HG03460 (cell line): ENCODE data around the gene ARHGAP33.

Experiments used
- ATAC-seq: cut with Tn5 transposase; IDR thresholded peaks from one replicate; pipeline ENCODE4 v1.9.1; 2021; ENCODE audit not compliant: unreplicated experiment

ARHGAP33 gene

DNA sequence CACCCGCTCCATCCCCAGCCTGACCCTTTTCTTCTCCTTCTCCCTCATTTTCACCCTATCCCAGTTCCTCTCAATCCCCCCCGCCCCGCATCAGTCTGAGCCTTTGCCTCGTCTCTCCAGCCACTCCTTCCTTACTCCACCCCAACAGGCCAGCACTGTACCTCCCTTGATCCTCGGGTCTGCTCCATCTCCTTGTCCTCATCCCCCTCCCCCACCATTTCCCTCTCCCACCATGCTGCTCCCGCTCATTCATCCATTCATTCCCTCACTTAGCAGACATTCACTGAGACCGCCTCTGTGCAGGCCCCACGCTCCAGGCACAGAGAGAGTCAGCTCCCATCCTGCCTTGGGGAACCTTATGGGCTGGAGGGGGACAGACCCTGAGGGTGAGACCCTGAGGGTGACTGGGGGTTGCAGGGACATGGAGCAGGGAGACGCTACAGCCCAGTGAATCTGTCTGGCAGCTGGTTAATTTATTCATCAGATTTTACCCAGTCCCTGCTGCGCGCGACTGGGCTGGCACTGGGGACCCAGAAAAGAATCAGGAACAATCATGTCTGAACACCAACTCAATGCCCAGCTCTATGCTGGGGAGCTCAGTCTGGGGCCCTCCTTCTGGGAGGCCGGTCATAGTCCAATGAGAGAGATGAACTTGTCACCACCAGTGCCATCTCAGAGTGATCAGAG lies 881 bp downstream of the ARHGAP33 start:
- ATAC-seq = no peak

DNA sequence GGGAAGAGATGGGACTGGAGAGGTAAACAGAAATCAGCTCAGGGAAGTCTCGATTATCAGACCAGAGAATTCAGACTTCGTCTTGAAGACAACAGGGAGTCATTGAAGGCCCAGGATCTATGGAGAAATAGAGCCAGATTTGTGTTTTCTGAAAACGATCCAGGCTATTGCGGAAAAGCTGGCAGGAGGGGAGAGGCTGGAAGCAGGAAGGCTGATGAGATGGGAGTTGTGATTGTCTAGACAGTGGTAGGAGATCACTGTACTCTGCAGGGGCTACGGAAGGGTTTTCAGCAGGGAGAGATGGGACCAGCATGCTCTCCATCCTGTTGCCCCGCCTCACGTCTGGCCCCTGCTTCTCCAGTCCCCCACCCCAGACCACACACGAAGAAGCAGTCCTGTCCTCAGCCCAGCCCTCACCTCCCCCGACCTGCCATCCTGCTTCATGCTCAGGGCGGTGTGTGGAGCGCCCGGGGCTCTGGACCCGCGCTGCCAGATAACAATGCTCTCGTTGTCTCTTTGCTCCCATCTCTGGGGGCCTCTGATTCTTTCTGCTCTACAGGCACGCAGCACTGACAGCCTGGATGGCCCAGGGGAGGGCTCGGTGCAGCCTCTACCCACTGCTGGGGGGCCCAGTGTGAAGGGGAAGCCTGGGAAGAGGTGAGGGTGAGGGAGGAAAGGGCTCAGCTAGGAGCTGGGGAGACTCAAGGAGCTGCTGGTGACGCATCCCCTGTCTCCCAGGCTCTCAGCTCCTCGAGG lies 1.9 kb downstream of the ARHGAP33 start:
- ATAC-seq = no peak

DNA sequence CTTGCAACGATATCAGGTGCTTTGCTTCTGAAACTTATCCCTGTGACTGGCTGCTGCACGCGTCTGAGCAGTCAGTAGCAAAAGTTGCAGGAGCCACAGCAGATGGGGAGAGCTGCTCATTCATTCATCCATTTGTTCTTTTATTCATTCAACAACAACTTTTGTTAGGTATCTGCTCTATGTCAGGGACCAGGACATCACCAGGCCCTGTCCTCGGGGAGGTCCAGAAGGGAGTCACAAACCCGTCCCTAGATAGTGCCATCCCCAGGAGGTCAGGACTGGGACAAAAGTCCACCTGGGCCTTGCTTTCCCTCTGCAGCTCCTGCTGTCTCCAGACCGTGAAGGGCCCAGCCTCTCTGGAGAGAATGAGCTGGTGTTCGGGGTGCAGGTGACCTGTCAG lies 2.6 kb downstream of the ARHGAP33 start:
- ATAC-seq = no peak

DNA sequence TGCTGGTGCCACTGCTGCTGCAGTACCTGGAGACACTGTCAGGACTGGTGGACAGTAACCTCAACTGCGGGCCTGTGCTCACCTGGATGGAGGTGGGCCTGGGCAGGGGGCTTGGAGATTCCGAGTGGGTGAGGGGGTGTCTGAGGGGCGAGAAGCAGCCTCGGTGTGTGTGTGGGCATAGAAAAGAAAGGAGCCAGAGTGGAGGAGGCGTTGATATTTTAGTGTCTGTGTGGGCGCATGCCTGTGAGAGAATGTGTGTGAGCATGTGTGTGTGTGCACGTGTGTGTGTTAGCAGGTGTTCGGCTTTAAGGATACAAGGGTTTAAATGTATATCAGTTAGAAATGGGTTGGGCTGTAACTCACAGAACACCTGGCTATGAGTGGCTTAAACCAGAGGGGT lies 3.7 kb downstream of the ARHGAP33 start:
- no peak for ATAC-seq

DNA sequence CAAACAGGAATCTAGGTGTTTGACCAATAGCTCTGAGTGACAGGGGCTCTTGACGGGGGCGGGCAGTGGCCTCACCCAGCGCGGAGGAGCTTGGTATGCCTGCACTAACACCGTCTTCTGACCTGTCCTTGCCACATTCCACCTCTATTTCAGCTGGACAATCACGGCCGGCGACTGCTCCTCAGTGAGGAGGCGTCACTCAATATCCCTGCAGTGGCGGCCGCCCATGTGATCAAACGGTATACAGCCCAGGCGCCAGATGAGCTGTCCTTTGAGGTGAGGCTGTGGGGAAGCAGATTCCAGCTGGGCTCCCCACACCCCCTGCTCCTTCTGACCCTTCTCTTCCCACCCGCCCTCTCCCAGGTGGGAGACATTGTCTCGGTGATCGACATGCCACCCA lies 4.7 kb downstream of the ARHGAP33 start:
- no peak for ATAC-seq

DNA sequence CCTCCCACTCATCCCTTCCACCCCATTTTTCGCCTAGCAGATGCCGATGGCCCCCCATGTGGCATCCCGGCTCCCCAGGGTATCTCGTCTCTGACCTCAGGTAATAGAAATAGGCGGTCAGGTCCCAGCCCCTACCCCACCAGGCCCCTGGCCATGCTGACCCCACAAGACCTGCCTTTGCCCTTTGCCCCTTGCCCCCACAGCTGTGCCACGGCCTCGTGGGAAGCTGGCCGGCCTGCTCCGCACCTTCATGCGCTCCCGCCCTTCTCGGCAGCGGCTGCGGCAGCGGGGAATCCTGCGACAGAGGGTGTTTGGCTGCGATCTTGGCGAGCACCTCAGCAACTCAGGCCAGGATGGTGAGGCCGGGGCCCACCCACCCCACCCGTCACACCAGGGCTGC lies 5.4 kb downstream of the ARHGAP33 start:
- no peak for ATAC-seq

DNA sequence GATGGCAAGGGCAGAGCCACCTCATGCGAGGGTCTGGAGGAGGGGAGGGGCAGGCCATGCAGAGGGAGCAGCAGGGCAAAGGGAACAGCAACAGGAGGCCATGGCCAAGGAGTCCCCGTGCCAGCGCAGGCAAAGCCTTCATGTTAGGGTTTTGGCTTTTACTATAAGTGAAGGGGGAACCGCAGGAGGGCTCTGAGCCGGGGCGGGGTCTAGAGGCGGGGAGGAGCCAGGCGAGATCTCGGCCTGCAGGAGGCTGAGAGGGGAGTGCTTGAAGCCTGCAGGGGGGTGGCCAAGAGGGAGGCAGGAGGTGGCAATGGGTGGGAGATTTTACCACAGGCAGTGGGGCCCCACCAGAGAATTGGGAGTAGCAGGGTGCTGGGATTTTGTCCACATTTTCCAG lies 6.3 kb downstream of the ARHGAP33 start:
- no peak for ATAC-seq

DNA sequence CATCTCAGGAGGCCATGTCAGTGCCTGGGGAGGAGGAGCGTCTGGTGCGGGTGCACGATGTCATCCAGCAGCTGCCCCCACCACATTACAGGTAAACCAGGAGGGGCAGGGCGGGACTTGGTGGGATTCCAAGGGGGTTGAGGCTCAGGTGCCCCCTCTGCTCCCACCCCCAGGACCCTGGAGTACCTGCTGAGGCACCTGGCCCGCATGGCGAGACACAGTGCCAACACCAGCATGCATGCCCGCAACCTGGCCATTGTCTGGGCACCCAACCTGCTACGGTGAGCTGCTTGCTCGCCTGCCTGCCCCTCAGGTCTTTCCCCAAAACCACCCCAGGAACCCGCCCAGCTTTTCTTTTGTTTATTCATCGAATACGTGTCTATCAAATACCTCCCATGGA lies 7.2 kb downstream of the ARHGAP33 start:
- ATAC-seq = no peak

DNA sequence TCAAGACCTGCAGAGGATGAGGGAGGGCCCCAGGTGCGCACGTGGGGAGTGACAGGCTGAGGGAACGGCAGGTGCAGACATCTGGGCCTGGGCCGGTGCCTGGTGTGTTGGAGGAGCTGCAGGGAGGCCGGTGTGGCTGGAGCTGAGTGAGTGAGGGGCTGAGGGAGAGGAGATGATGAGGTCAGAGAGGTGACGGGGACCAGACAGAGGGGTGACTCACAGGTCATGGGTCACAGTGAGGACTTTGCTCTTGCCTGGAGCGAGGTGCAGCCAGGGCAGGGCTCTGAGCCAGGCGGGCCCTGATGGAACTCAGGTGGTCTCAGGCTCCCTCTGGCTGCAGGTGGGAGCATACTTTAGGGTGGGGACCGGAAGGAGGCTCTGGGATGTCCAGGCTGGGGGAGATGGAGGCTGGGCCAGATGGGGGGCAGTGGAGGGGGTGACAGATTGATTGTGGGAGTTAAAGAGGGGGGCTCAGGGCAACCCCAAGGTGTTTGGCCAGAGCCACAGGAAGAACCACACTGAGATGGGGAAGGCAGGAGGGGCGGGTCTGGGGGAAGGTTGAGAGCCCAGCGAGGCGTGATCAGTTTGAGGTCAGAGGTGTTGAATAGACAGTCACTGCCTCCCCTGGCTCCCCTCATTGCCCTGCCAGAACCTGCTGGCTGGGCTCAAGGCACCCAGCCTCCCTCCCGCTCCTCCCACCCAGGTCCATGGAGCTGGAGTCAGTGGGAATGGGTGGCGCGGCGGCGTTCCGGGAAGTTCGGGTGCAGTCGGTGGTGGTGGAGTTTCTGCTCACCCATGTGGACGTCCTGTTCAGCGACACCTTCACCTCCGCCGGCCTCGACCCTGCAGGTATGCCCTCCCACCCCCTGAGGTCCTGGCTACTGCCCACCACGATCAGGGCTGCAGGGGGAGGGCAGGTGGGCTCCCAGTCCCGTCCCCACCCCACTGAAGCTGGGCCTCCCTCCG lies 8.4 kb downstream of the ARHGAP33 start:
- no peak for ATAC-seq

DNA sequence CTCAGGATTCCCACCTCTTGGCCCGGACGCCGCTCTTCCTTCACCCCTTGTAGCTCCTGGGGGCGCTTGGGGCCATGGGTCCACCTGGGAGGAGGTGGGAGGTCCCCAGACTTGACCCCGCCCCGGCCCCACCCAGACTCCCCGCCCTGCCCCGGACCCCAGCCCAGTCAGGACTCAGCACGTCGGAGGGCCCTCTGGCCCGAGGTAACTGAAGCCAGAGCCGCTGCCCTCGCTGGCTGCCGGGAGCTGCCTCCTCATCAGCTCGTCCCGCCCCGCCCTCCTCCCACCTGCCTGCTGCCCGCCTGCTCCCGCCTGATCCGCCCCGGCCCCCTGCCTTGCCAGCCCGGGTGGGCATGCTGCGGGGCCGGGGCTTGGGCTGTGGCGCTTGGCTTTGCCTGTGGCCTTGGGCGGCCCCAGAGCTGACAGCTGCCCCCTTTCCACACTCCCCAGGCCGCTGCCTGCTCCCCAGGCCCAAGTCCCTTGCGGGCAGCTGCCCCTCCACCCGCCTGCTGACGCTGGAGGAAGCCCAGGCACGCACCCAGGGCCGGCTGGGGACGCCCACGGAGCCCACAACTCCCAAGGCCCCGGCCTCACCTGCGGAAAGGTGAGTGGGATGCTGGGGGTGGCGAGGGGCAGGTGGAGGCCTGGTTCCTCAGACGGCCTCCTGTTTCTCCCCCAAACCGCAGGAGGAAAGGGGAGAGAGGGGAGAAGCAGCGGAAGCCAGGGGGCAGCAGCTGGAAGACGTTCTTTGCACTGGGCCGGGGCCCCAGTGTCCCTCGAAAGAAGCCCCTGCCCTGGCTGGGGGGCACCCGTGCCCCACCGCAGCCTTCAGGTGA lies 9.4 kb downstream of the ARHGAP33 start:
- no peak for ATAC-seq

DNA sequence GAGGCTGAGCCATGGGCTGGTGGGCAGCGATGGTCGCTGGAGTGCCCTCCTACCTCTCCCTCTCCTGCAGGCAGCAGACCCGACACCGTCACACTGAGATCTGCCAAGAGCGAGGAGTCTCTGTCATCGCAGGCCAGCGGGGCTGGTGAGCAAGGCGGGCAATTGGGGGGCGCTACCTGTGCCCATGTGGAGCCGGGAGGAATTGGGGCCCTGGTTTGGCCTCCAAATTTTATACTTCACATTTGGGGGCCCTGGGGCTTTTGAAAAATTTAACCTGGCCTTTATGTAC lies 9.9 kb downstream of the ARHGAP33 start:
- ATAC-seq = no peak

DNA sequence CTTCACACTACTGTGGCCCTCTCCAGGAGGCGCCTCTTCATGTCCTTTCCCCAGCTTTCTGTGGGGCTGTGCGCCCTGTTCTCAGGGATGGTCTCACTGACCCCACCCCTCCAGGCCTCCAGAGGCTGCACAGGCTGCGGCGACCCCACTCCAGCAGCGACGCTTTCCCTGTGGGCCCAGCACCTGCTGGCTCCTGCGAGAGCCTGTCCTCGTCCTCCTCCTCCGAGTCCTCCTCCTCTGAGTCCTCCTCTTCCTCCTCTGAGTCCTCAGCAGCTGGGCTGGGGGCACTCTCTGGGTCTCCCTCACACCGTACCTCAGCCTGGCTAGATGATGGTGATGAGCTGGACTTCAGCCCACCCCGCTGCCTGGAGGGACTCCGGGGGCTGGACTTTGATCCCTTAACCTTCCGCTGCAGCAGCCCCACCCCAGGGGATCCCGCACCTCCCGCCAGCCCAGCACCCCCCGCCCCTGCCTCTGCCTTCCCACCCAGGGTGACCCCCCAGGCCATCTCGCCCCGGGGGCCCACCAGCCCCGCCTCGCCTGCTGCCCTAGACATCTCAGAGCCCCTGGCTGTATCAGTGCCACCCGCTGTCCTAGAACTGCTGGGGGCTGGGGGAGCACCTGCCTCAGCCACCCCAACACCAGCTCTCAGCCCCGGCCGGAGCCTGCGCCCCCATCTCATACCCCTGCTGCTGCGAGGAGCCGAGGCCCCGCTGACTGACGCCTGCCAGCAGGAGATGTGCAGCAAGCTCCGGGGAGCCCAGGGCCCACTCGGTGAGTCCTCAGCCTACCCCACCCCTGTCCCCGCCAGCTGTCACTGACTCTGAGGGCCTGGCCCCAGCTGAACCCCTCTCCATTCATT lies 11.2 kb downstream of the ARHGAP33 start:
- no peak for ATAC-seq

DNA sequence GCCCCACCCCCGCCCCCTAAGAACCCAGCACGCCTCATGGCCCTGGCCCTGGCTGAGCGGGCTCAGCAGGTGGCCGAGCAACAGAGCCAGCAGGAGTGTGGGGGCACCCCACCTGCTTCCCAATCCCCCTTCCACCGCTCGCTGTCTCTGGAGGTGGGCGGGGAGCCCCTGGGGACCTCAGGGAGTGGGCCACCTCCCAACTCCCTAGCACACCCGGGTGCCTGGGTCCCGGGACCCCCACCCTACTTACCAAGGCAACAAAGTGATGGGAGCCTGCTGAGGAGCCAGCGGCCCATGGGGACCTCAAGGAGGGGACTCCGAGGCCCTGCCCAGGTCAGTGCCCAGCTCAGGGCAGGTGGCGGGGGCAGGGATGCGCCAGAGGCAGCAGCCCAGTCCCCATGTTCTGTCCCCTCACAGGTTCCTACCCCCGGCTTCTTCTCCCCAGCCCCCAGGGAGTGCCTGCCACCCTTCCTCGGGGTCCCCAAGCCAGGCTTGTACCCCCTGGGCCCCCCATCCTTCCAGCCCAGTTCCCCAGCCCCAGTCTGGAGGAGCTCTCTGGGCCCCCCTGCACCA lies 11.9 kb downstream of the ARHGAP33 start:
- ATAC-seq = no peak

DNA sequence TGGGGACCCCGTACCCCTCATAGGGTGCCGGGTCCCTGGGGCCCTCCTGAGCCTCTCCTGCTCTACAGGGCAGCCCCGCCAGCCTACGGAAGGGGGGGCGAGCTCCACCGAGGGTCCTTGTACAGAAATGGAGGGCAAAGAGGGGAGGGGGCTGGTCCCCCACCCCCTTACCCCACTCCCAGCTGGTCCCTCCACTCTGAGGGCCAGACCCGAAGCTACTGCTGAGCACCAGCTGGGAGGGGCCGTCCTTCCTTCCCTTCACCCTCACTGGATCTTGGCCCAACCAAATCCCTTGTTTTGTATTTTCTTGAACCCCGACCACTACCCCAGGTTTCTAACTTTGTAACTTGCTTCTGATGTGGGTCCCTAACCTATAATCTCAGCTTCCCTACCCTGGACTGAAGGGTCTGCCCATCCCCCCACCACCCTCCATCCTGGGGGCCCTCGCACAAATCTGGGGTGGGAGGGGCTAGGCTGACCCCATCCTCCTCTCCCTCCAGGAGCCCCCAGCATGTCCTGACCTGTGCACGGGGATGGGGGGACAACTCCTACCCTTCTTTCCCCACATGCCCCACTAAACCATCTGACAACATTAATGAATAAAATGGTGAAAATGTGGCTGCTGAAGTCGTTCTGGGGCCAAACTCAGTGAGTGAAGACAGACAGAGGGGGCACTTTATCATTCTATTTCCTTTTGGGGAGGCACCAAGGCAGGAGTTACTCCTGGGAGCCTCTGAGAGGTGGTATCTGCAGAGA lies 13.0 kb downstream of the ARHGAP33 start:
- ATAC-seq = no peak

DNA sequence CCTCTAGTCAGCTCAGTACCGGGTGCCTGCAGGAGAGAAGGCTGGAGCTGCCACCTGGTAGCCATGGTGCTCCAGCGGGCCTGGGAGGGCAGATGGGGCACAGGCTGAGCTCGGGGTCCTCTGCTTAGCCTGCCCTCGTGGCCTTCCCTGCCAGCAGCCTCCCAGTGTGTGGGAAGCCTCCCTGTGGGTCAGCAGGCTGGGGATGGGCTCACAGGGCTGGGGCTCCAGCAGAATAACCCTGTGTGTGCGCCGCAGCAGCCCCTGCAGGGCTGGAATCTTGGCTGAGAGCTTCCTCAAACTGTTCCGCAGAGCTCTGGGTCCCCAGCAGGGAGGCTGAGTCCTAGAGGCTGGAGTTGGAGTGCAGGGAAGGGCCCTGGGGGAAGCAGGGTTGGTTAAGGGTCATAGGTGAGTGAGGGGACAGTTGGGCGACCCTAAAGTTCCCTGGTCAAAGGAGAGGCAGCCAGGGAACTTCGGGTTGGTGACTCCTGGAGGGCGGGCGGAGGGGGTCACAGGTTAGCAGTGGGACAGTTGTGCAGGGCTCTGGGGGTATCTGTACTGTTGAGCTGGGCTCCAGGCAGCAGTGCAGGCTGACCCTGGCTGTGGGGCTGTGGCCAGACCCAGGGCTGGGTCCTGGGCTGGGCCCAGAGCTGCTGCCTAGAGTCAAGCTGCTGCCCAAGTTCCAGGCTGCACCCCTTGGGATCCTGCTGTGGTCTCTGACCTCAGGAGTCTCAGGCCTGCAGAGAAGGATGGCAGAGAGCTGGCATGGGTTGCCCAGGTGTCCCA lies 14.0 kb downstream of the ARHGAP33 start:
- no peak for ATAC-seq

DNA sequence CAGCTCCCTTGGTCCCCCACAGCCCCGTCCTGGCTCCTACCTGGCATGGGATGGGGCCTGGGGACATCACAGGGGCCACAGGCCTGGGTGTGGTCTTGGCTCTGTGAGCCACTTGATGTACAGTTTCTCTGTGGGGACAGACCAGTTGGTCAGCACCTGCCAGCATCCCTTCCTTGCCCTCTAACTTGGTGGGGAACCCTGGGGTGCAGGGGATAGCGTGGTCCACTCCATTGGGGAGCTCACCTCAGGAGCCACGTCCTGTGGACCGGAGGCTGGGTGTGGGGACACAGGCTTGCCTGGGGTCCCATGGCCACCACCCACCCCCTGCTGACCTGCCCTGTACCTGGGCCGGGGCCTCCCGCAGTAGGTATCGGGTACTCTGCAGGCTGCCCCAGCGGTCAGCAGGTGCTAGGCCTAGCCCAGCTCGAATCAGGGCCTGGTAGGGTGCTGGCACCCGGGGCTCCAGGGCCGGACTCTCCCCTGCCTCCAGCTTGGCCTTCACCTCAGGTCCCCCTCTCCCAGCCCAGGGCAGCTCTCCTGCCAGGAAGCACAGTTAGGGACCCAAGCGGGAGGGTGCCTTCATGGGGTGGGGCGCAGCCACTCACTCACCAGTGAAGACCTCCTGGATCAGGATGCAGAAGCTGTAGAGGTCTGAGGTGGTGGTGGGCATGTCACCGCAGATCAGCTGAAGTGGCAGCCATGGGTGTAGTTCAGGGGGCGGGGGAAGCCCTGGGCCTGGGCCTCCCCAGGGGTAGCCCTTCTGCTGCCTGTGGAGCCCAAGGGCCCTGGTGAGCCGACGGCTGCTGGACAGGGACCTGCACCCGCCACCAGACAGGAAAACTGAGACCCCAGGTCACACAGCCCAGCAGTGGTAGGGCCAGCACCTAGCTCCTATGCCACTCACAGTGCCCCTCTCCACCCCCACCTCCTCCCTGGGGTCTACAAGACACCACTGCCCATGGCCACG lies 14.9 kb downstream of the ARHGAP33 start:
- ATAC-seq = no peak
